ENCODE results near the gene COL27A1.

COL27A1 gene

GRCh38 chr9:114288193-114289091, 133.1 kb downstream of the COL27A1 start:
- H3K9me3 ChIP-seq = no peaks in the 10 kb centered on the region
- no peaks in the 10 kb centered on the region for H3K36me3 ChIP-seq
- H3K4me3 ChIP-seq (ENCODE audit: low read depth in 1 of 2, low read length in 1 of 2) = no peak overlapping the region
- H3K27ac ChIP-seq = no peak overlapping the region
- TF ChIP-seq CTCF (IDR thresholded peaks at IDR 0.05) = no peak
- H3K4me1 ChIP-seq (ENCODE audit: control insufficient read depth in 1 of 2, insufficient read depth in 1 of 2, low read depth in 1 of 2, low read length in 1 of 2) = no peaks in the 10 kb centered on the region
- H3K27me3 ChIP-seq = peaks cover 23% of the 10 kb centered on the region

DNA sequence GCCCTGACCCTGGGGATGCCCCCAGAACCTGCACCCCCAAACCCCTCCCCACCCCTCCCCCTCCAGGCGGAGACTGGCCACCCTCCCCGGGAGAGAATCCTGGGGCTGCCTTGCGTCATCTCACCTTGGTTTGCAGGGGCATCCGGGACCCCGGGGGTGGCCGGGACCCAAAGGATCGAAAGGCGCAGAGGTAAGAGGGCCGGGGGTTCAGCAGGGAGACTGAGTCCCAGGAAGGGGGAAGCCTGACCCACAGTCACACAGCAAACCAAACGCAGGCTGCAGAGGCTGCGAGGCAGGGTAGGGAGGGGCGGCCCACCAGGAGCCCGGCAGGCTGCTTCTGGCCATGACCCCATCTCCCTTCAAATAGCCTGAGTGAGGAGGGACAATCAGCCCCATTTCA, 133.8 kb downstream of the COL27A1 start:
- Histone ChIP-seq H3K4me1 (ENCODE audit: control insufficient read depth in 1 of 2, insufficient read depth in 1 of 2, low read depth in 1 of 2, low read length in 1 of 2) (no peaks in the 10 kb centered on the region), H3K27ac (no peak overlapping the region)
- TF ChIP-seq CTCF (IDR thresholded peaks at IDR 0.05) = no peak

GRCh38 chr9:114289571-114290481, 134.5 kb downstream of the COL27A1 start:
- no peak for TF ChIP-seq CTCF (IDR thresholded peaks at IDR 0.05)
- Histone ChIP-seq H3K36me3 (no peaks in the 10 kb centered on the region), H3K4me1 (ENCODE audit: control insufficient read depth in 1 of 2, insufficient read depth in 1 of 2, low read depth in 1 of 2, low read length in 1 of 2) (no peaks in the 10 kb centered on the region), H3K9me3 (no peaks in the 10 kb centered on the region), H3K4me3 (ENCODE audit: low read depth in 1 of 2, low read length in 1 of 2) (no peak overlapping the region), H3K27ac (no peak overlapping the region), H3K27me3 (peaks cover 25% of the 10 kb centered on the region)

More for the DNA sequence above, 133.8 kb downstream of the COL27A1 start:
- Histone ChIP-seq H3K27me3 (peaks cover 23% of the 10 kb centered on the region), H3K36me3 (no peaks in the 10 kb centered on the region), H3K9me3 (no peaks in the 10 kb centered on the region), H3K4me3 (ENCODE audit: low read depth in 1 of 2, low read length in 1 of 2) (no peak overlapping the region)

- H3K4me3 ChIP-seq (ENCODE audit: low read depth in 1 of 2, low read length in 1 of 2) = no peak overlapping the region
- no peak overlapping the region for H3K27ac ChIP-seq
- H3K27me3 ChIP-seq = peaks cover 20% of the 10 kb centered on the region
- peaks cover 2% of the 10 kb centered on the region for H3K9me3 ChIP-seq
- TF ChIP-seq CTCF (IDR thresholded peaks at IDR 0.05) = no peak
- no peaks in the 10 kb centered on the region for H3K4me1 ChIP-seq (ENCODE audit: control insufficient read depth in 1 of 2, insufficient read depth in 1 of 2, low read depth in 1 of 2, low read length in 1 of 2)
- no peaks in the 10 kb centered on the region for H3K36me3 ChIP-seq
Measured at GRCh38 chr9:114290561-114290986, 135.2 kb downstream of the COL27A1 start.

- H3K27ac ChIP-seq = no peak overlapping the region
- TF ChIP-seq CTCF (IDR thresholded peaks at IDR 0.05) = peak; percentile 90
- peaks cover 18% of the 10 kb centered on the region for H3K27me3 ChIP-seq
- no peaks in the 10 kb centered on the region for H3K4me1 ChIP-seq (ENCODE audit: control insufficient read depth in 1 of 2, insufficient read depth in 1 of 2, low read depth in 1 of 2, low read length in 1 of 2)
- no peak overlapping the region for H3K4me3 ChIP-seq (ENCODE audit: low read depth in 1 of 2, low read length in 1 of 2)
- H3K36me3 ChIP-seq = no peaks in the 10 kb centered on the region
- H3K9me3 ChIP-seq = peaks cover 3% of the 10 kb centered on the region
Measured at GRCh38 chr9:114291064-114291474, 135.7 kb downstream of the COL27A1 start.

Data from neutrophil (primary cell).